SK-N-SH (cell line): Measurements from ENCODE around the gene RECK. TPM values are rescaled to one million over a fixed set of nuclear protein-coding genes. Genes with fewer than 3 reads are reported as not detected.

Source experiments
- CTCF ChIA-PET: fragments of 300-600, 350-600 bp; formaldehyde crosslinking; extraction: SDS; loops from one replicate; lab custom pipeline; 2021; lab: Yijun Ruan, JAX
- POLR2A ChIA-PET: fragments of 350-600 bp; sonication (Branson Sonifier 250); formaldehyde crosslinking; extraction: SDS; loops from one replicate; lab custom pipeline; 2020; ENCODE audit warnings: antibody characterized with exemption, inconsistent platforms; lab: Yijun Ruan, JAX
- DNase-seq: peaks from one replicate; pipeline ENCODE4 v3.0.0; 2012
- H2AFZ ChIP-seq: fragments of 200-600 bp; sonication (generic); 2 replicates; pipeline ENCODE4 v1.8.1; 2016; ENCODE audit warnings: antibody characterized with exemption, mild to moderate bottlenecking, low read depth
- H3F3A ChIP-seq: fragments of 200-600 bp; sonication (generic); replicated peaks from 2 replicates; pipeline ENCODE3; 2016; ENCODE audit warnings: antibody characterized with exemption, mild to moderate bottlenecking; ENCODE audit not compliant: insufficient read depth
- H3K27ac ChIP-seq, 2 experiments: fragments of 200-500 bp in 1 of 2; fragments of 200-600 bp in 1 of 2; sonication (Bioruptor generic) in 1 of 2; sonication (generic), shearing (Covaris generic) in 1 of 2; 2 replicates each; pipeline versions ENCODE4 v1.5.1 to v1.6.1; 2014 to 2016; ENCODE audit warnings: low read depth in 2 of 2, inconsistent platforms in 1 of 2, low read length in 1 of 2, mild to moderate bottlenecking in 1 of 2, mixed read lengths in 1 of 2
- H3K27me3 ChIP-seq: fragments of 200-600 bp; sonication (generic), shearing (Covaris generic); 2 replicates; pipeline ENCODE4 v1.6.1; 2016; ENCODE audit warnings: mixed run types; ENCODE audit not compliant: insufficient read depth
- H3K36me3 ChIP-seq, 2 experiments: fragments of 200-500 bp in 1 of 2; fragments of 200-600 bp in 1 of 2; sonication (Bioruptor generic) in 1 of 2; sonication (generic) in 1 of 2; replicated peaks in 1 of 2; 2 replicates each; pipeline versions ENCODE3 to v1.5.1; 2014 to 2016; ENCODE audit warnings: low read length in 1 of 2, mild to moderate bottlenecking in 1 of 2; ENCODE audit not compliant: insufficient read depth in 2 of 2, control insufficient read depth in 1 of 2
- H3K4me1 ChIP-seq, 2 experiments: fragments of 200-500 bp in 1 of 2; fragments of 200-600 bp in 1 of 2; sonication (Bioruptor generic) in 1 of 2; sonication (generic), shearing (Covaris generic) in 1 of 2; 2 replicates each; pipeline versions ENCODE4 v1.5.1 to v1.6.1; 2014 to 2016; ENCODE audit warnings: low read depth in 1 of 2, low read length in 1 of 2, mixed run types in 1 of 2; ENCODE audit not compliant: insufficient read depth in 2 of 2, control insufficient read depth in 1 of 2
- H3K4me2 ChIP-seq: fragments of 200-600 bp; sonication (generic), shearing (Covaris generic); 2 replicates; pipeline ENCODE4 v1.6.1; 2017; ENCODE audit warnings: mixed run types
- H3K4me3 ChIP-seq, 2 experiments: fragments of 200-500 bp in 1 of 2; fragments of 200-600 bp in 1 of 2; sonication (Bioruptor generic) in 1 of 2; sonication (generic), shearing (Covaris generic) in 1 of 2; 2 replicates each; pipeline versions ENCODE4 v1.5.1 to v1.8.1; 2014 to 2016; ENCODE audit warnings: low read depth in 2 of 2, inconsistent platforms in 1 of 2, low read length in 1 of 2, mild to moderate bottlenecking in 1 of 2, mixed read lengths in 1 of 2, moderate library complexity in 1 of 2
- H3K79me2 ChIP-seq: fragments of 200-600 bp; sonication (generic); 2 replicates; pipeline ENCODE4 v1.8.1; 2017; ENCODE audit warnings: mild to moderate bottlenecking; ENCODE audit not compliant: insufficient read depth
- H3K9ac ChIP-seq: fragments of 200-600 bp; sonication (generic); 2 replicates; pipeline ENCODE4 v1.6.1; 2017; ENCODE audit warnings: mixed run types
- H3K9me2 ChIP-seq: fragments of 200-600 bp; sonication (generic); 2 replicates; pipeline ENCODE4 v1.6.1; 2017; ENCODE audit warnings: mixed run types
- H3K9me3 ChIP-seq: fragments of 200-600 bp; sonication (generic); 2 replicates; pipeline ENCODE4 v1.6.1; 2017; ENCODE audit warnings: mixed run types, mild to moderate bottlenecking, moderate library complexity
- H4K20me1 ChIP-seq: fragments of 200-600 bp; sonication (generic); 2 replicates; pipeline ENCODE4 v1.6.1; 2017; ENCODE audit warnings: mild to moderate bottlenecking, mixed run types; ENCODE audit not compliant: insufficient read depth
- CTCF ChIP-seq: fragments of 200-600 bp; sonication (generic); IDR thresholded peaks from 2 replicates; pipeline ENCODE4 v1.6.1; 2017; ENCODE audit warnings: antibody characterized with exemption, mild to moderate bottlenecking, moderate library complexity
- EP300 ChIP-seq, 2 experiments: IDR thresholded peaks; 2 replicates each; pipeline versions ENCODE4 v1.4.0 to v1.6.1; 2012; ENCODE audit warnings: borderline replicate concordance in 1 of 2, low read depth in 1 of 2, low read length in 1 of 2
- FOSL2 ChIP-seq: IDR thresholded peaks from 2 replicates; pipeline ENCODE4 v1.4.0; 2012; ENCODE audit warnings: low read depth, mild to moderate bottlenecking, moderate library complexity, borderline replicate concordance
- FOXJ3 ChIP-seq: sonication (generic); formaldehyde crosslinking; IDR thresholded peaks from 2 replicates; pipeline ENCODE4 v1.5.1; 2020; ENCODE audit warnings: mild to moderate bottlenecking, missing genetic modification reagents
- GATA2 ChIP-seq: sonication (generic); formaldehyde crosslinking; IDR thresholded peaks from 2 replicates; pipeline ENCODE4 v1.5.0; 2020; ENCODE audit warnings: mild to moderate bottlenecking, missing genetic modification reagents
- JUND ChIP-seq: IDR thresholded peaks from 2 replicates; pipeline ENCODE4 v1.4.0; 2012
- MAX ChIP-seq: IDR thresholded peaks from 2 replicates; pipeline ENCODE4 v1.4.0; 2012; ENCODE audit warnings: low read depth
- MEF2A ChIP-seq: IDR thresholded peaks from 2 replicates; pipeline ENCODE4 v1.4.0; 2012; ENCODE audit warnings: low read depth, borderline replicate concordance
- MXI1 ChIP-seq: IDR thresholded peaks from 2 replicates; pipeline ENCODE4 v1.6.1; 2012; ENCODE audit warnings: mild to moderate bottlenecking, low read depth, low read length, improper control_type of control experiment
- PBX3 ChIP-seq: IDR thresholded peaks from 2 replicates; pipeline ENCODE4; 2012
- RAD21 ChIP-seq: IDR thresholded peaks from 2 replicates; pipeline ENCODE4 v1.6.1; 2012; ENCODE audit warnings: mild to moderate bottlenecking, low read length
- REST ChIP-seq: IDR thresholded peaks from 2 replicates; pipeline ENCODE4 v1.6.1; 2012; ENCODE audit warnings: mild to moderate bottlenecking, low read depth, low read length, moderate library complexity
- RFX5 ChIP-seq: IDR thresholded peaks from 2 replicates; pipeline ENCODE4 v1.6.1; 2012; ENCODE audit warnings: mild to moderate bottlenecking, improper control_type of control experiment, low read length
- SIN3A ChIP-seq: IDR thresholded peaks from 2 replicates; pipeline ENCODE4 v1.6.1; 2012; ENCODE audit warnings: low read depth, mild to moderate bottlenecking, low read length, moderate library complexity, borderline replicate concordance
- SMC3 ChIP-seq: IDR thresholded peaks from 2 replicates; pipeline ENCODE4 v1.6.1; 2012; ENCODE audit warnings: low read depth, low read length, improper control_type of control experiment
- TEAD4 ChIP-seq: IDR thresholded peaks from 2 replicates; pipeline ENCODE4 v1.4.0; 2012; ENCODE audit warnings: mild to moderate bottlenecking, borderline replicate concordance; ENCODE audit not compliant: insufficient read depth
- USF2 ChIP-seq: fragments of 150-350 bp; IDR thresholded peaks from 2 replicates; pipeline ENCODE4 v1.6.1; 2017; ENCODE audit warnings: antibody characterized with exemption, low read length, low read depth, borderline replicate concordance
- WGBS: methylation state at CpG from one replicate; pipeline ENCODE4 v1.1.6; 2017; ENCODE audit warnings: low lambda C conversion rate; 5-methylcytosine and 5-hydroxymethylcytosine counted together
- polyA plus RNA-seq, 3 experiments: library from polyadenylated mRNA; depleted of rRNA; stranded (reverse); fragments of >200 nt; gene quantifications; 2 replicates each; pipeline ENCODE4 v1.2.3, GENCODE V29; 2012

The RECK gene
- polyA plus RNA-seq, 1 of the 3 experiments (the other 2 are of a cell fraction), result 22.8 TPM

GRCh38 chr9:36008774-36009300, 27.9 kb upstream of the RECK start (continued):
- peak; percentile 98 for TF ChIP-seq CTCF
- no peak for TF ChIP-seq TEAD4
- no peak for TF ChIP-seq FOSL2
- TF ChIP-seq RFX5, result no peak

GRCh38 chr9:36011379-36011778, 25.3 kb upstream of the RECK start:
- no peak overlapping the region for H3K27ac ChIP-seq
- ChIA-PET CTCF (interaction anchor here (1.1 to 9.1 kb wide), 4 partner anchors 15 to 178 kb away, joined by 3 to 128 read pairs (median 29); partner anchors contain the start of gene OR2S2), POLR2A (no interaction called here)
- no peak overlapping the region for H2AFZ ChIP-seq
- no peaks in the 10 kb centered on the region for H3K36me3 ChIP-seq
- WGBS, result 73% methylated on average over 3 of the region's 3 CpGs
- no peak for DNase-seq
- H3K9me2 ChIP-seq, result no peaks in the 10 kb centered on the region
- no peak overlapping the region for H3K4me2 ChIP-seq
- H3K79me2 ChIP-seq, result no peaks in the 10 kb centered on the region
- H3K27me3 ChIP-seq, result no peaks in the 10 kb centered on the region
- no peak overlapping the region for H3K4me3 ChIP-seq
- no peaks in the 10 kb centered on the region; a peak in 1 of 4 replicates for H3K4me1 ChIP-seq
- H3K9me3 ChIP-seq, result 0 out of 2 replicates have a peak, but pooled peaks cover under 1% of the 10 kb centered on the region
- TF ChIP-seq USF2, result no peak
- TF ChIP-seq RAD21, result no peak
- TF ChIP-seq GATA2, result no peak
- no peak for TF ChIP-seq EP300 (IDR thresholded peaks at IDR 0.05; ENCODE audit: borderline replicate concordance in 1 of 2, low read depth in 1 of 2, low read length in 1 of 2)
- TF ChIP-seq JUND, result no peak
- TF ChIP-seq MAX, result no peak
- no peaks in the 10 kb centered on the region for H4K20me1 ChIP-seq
- no peak overlapping the region for H3K9ac ChIP-seq
- no peaks in the 10 kb centered on the region for H3F3A ChIP-seq

- CTCF ChIA-PET, result no interaction called here
- POLR2A ChIA-PET, result no interaction called here
- H3K36me3 ChIP-seq, result no peaks in the 10 kb centered on the region
- no peak overlapping the region for H2AFZ ChIP-seq
- H3K4me3 ChIP-seq, result no peak overlapping the region
- H3K79me2 ChIP-seq, result no peaks in the 10 kb centered on the region
- H3K9me2 ChIP-seq, result no peaks in the 10 kb centered on the region
- H4K20me1 ChIP-seq, result no peaks in the 10 kb centered on the region
- DNase-seq, result no peak
- no peak overlapping the region for H3K9ac ChIP-seq
- WGBS, result 94% methylated on average over 2 of the region's 2 CpGs
- H3K27me3 ChIP-seq, result no peaks in the 10 kb centered on the region
- H3K27ac ChIP-seq, result no peak overlapping the region
- no peaks in the 10 kb centered on the region for H3F3A ChIP-seq
- H3K4me1 ChIP-seq, result peaks cover 0 to 7% of the 10 kb centered on the region in 2 experiments; a peak in 2 of 4 replicates
- H3K4me2 ChIP-seq, result no peak overlapping the region
- no peaks in the 10 kb centered on the region for H3K9me3 ChIP-seq
- TF ChIP-seq FOXJ3 (CRISPR knock-in tag), result no peak
- no peak for TF ChIP-seq MEF2A
- TF ChIP-seq FOSL2, result no peak
- no peak for TF ChIP-seq SMC3
- TF ChIP-seq SIN3A, result no peak
- TF ChIP-seq PBX3, result no peak
- TF ChIP-seq EP300 (IDR thresholded peaks at IDR 0.05; ENCODE audit: borderline replicate concordance in 1 of 2, low read depth in 1 of 2, low read length in 1 of 2), result no peak
- TF ChIP-seq MAX, result no peak
- TF ChIP-seq MXI1, result no peak
- TF ChIP-seq REST, result no peak
Observed at GRCh38 chr9:36017278-36017677, 19.4 kb upstream of the RECK start.
